Vagina (tissue), 2 donors: Measurements from ENCODE around the gene LIN9. TPM values are rescaled to one million over a fixed set of nuclear protein-coding genes. Genes with fewer than 3 reads are reported as not detected.

ENCODE experiments used
- DNase-seq, 2 donors: peaks; one replicate each; pipeline ENCODE4 v3.0.0-alpha.2; 2017; ENCODE audit errors: extremely low spot score in 2 of 2
- H3K27ac ChIP-seq: fragments of 200-600 bp; sonication (generic); one replicate; pipeline ENCODE4 v1.5.1; 2019
- H3K27me3 ChIP-seq: fragments of 200-600 bp; sonication (generic); one replicate; pipeline ENCODE4 v1.5.1; 2019
- H3K36me3 ChIP-seq, 2 donors: fragments of 200-600 bp; sonication (generic); one replicate each; pipeline ENCODE4 v1.5.1; 2017 to 2019
- H3K4me1 ChIP-seq: fragments of 200-600 bp; sonication (generic); one replicate; pipeline ENCODE4 v1.5.1; 2019
- H3K4me3 ChIP-seq, 2 donors: fragments of 200-600 bp; sonication (generic); 1 replicate in 1 of 2; 2 replicates in 1 of 2; pipeline ENCODE4 v1.5.1; 2016 to 2019
- H3K9me3 ChIP-seq: fragments of 200-600 bp; sonication (generic); one replicate; pipeline ENCODE4 v1.5.1; 2019
- CTCF ChIP-seq, 3 experiments: fragments of 450-650 bp in 2 of 3; fragments of 200-600 bp in 1 of 3; sonication (generic) in 1 of 3; IDR thresholded peaks; one replicate each; pipeline ENCODE4 v1.5.1; 2017 to 2019; ENCODE audit warnings: antibody characterized with exemption in 3 of 3, mild to moderate bottlenecking in 2 of 3, moderate library complexity in 2 of 3
- POLR2A ChIP-seq, 2 donors: fragments of 450-650 bp; IDR thresholded peaks; one replicate each; pipeline ENCODE4 v1.6.1; 2017; ENCODE audit warnings: antibody characterized with exemption in 2 of 2, mild to moderate bottlenecking in 2 of 2, moderate library complexity in 2 of 2
- POLR2AphosphoS5 ChIP-seq, 2 donors: sonication (generic); formaldehyde crosslinking; IDR thresholded peaks; one replicate each; pipeline ENCODE4 v1.9.0; 2017; ENCODE audit warnings: antibody characterized with exemption in 2 of 2, mild to moderate bottlenecking in 2 of 2, low read depth in 1 of 2; ENCODE audit not compliant: insufficient read depth in 1 of 2
- intact Hi-C: fragments of 100-400 bp; cut with DNase I; formaldehyde crosslinking; loops from one replicate; pipeline ENCODE4 v1.15.1; 2023
- total RNA-seq: library from RNA; depleted of rRNA; stranded (reverse); fragments of >200 nt; gene quantifications from one replicate; pipeline ENCODE4 v1.2.3, GENCODE V29; 2016

Gene LIN9
- total RNA-seq, 1 donor from 2014 or later, result 3.9 TPM

- no peak for DNase-seq
- no peak overlapping the region for H3K27ac ChIP-seq
- no peaks in the 10 kb centered on the region for H3K27me3 ChIP-seq
- H3K9me3 ChIP-seq, result no peaks in the 10 kb centered on the region
- intact Hi-C loops, result no loop called here
- no peak for TF ChIP-seq CTCF (IDR thresholded peaks at IDR 0.05)
- no peak for TF ChIP-seq POLR2A (IDR thresholded peaks at IDR 0.05)
- no peak for TF ChIP-seq POLR2AphosphoS5 (IDR thresholded peaks at IDR 0.05; ENCODE audit: insufficient read depth in 1 of 2, low read depth in 1 of 2)
- no peaks in the 10 kb centered on the region for H3K36me3 ChIP-seq
- H3K4me3 ChIP-seq, result no peak overlapping the region
- H3K4me1 ChIP-seq, result peaks cover 8% of the 10 kb centered on the region
These were observed 44.9 kb upstream of the LIN9 start for GRCh38 chr1:226353698-226354525.

- no peak overlapping the region for H3K4me3 ChIP-seq
- H3K36me3 ChIP-seq, result no peaks in the 10 kb centered on the region
- peaks cover 8% of the 10 kb centered on the region for H3K4me1 ChIP-seq
- no peak for DNase-seq
- no peak overlapping the region for H3K27ac ChIP-seq
- TF ChIP-seq POLR2AphosphoS5 (IDR thresholded peaks at IDR 0.05; ENCODE audit: insufficient read depth in 1 of 2, low read depth in 1 of 2) (no peak), CTCF (IDR thresholded peaks at IDR 0.05) (no peak), POLR2A (IDR thresholded peaks at IDR 0.05) (no peak)
- no peaks in the 10 kb centered on the region for H3K9me3 ChIP-seq
- intact Hi-C loops, result no loop called here
- no peaks in the 10 kb centered on the region for H3K27me3 ChIP-seq
These were observed 42.7 kb upstream of the LIN9 start for GRCh38 chr1:226351709-226352108.

GRCh38 chr1:226350519-226350865, 41.5 kb upstream of the LIN9 start:
- no peak for TF ChIP-seq POLR2AphosphoS5 (IDR thresholded peaks at IDR 0.05; ENCODE audit: insufficient read depth in 1 of 2, low read depth in 1 of 2)
- no peak for TF ChIP-seq POLR2A (IDR thresholded peaks at IDR 0.05)
- TF ChIP-seq CTCF (IDR thresholded peaks at IDR 0.05), result no peak
- Histone ChIP-seq H3K4me3 (no peak overlapping the region), H3K27me3 (no peaks in the 10 kb centered on the region), H3K27ac (no peak overlapping the region), H3K4me1 (peaks cover 8% of the 10 kb centered on the region), H3K9me3 (no peaks in the 10 kb centered on the region), H3K36me3 (no peaks in the 10 kb centered on the region)
- no peak for DNase-seq
- intact Hi-C loops, result no loop called here

- H3K9me3 ChIP-seq, result no peaks in the 10 kb centered on the region
- DNase-seq, result no peak
- no peaks in the 10 kb centered on the region for H3K36me3 ChIP-seq
- H3K4me1 ChIP-seq, result peaks cover 8% of the 10 kb centered on the region
- TF ChIP-seq POLR2A (IDR thresholded peaks at IDR 0.05) (no peak), CTCF (IDR thresholded peaks at IDR 0.05) (no peak), POLR2AphosphoS5 (IDR thresholded peaks at IDR 0.05; ENCODE audit: insufficient read depth in 1 of 2, low read depth in 1 of 2) (no peak)
- H3K27me3 ChIP-seq, result no peaks in the 10 kb centered on the region
- no peak overlapping the region for H3K27ac ChIP-seq
- no peak overlapping the region for H3K4me3 ChIP-seq
- intact Hi-C loops, result no loop called here
These were observed 41.0 kb upstream of the LIN9 start for GRCh38 chr1:226349801-226350518.

- no peaks in the 10 kb centered on the region for H3K27me3 ChIP-seq
- no peak overlapping the region for H3K4me3 ChIP-seq
- peaks cover 8% of the 10 kb centered on the region for H3K4me1 ChIP-seq
- intact Hi-C loops, result no loop called here
- DNase-seq, result no peak
- H3K36me3 ChIP-seq, result no peaks in the 10 kb centered on the region
- no peak overlapping the region for H3K27ac ChIP-seq
- H3K9me3 ChIP-seq, result no peaks in the 10 kb centered on the region
- TF ChIP-seq CTCF (IDR thresholded peaks at IDR 0.05) (no peak), POLR2AphosphoS5 (IDR thresholded peaks at IDR 0.05; ENCODE audit: insufficient read depth in 1 of 2, low read depth in 1 of 2) (no peak), POLR2A (IDR thresholded peaks at IDR 0.05) (no peak)
These were observed 40.1 kb upstream of the LIN9 start for GRCh38 chr1:226349081-226349480.
